HCT116 (cell line): ENCODE measurements around the gene SEMA3C. TPM values are rescaled to one million over a fixed set of nuclear protein-coding genes. Genes with fewer than 3 reads are reported as not detected.

ENCODE experiments used
- ATAC-seq: fragments of 200-7000 bp; cut with Tn5 transposase; 2 replicates; pipeline ENCODE4 v1.9.1; 2020; ENCODE audit warnings: mild to moderate bottlenecking, moderate library complexity
- BruUV-seq: library from RNA; stranded (reverse); fragments of 400-500 nt; replicated peaks from 2 replicates; lab custom pipeline; 2021; lab: Mats Ljungman, UMichigan
- CTCF ChIA-PET: fragments of 300-600 bp; sonication (Branson Sonifier 250); formaldehyde crosslinking; loops from one replicate; lab custom pipeline; 2021; ENCODE audit warnings: antibody characterized with exemption; lab: Charles Lee
- POLR2A ChIA-PET: fragments of 300-600, 350-600 bp; sonication (Branson Sonifier 250); formaldehyde crosslinking; loops from one replicate; lab custom pipeline; 2021; ENCODE audit warnings: antibody characterized with exemption; lab: Charles Lee
- RAD21 ChIA-PET, 2 experiments: fragments of 300-600 bp; sonication (Branson Sonifier 250); formaldehyde crosslinking; loops; one replicate each; lab custom pipeline; 2023; ENCODE audit warnings: low total read pairs in 2 of 2; ENCODE audit not compliant: uncharacterized antibody in 2 of 2, unreplicated experiment in 2 of 2, low non-redundant PET in 1 of 2; lab: Charles Lee
- DNase-seq: peaks from one replicate; pipeline ENCODE4 v3.0.0-alpha.2; 2010; ENCODE audit warnings: low read depth, low spot score
- H2AFZ ChIP-seq: fragments of 200-600 bp; shearing (Covaris generic), sonication (generic); 2 replicates; pipeline ENCODE4 v1.6.1; 2017; ENCODE audit warnings: low read depth, mixed run types, mixed read lengths, antibody characterized with exemption, low read length; ENCODE audit not compliant: poor library complexity, severe bottlenecking
- H3K27ac ChIP-seq: 2 replicates; pipeline ENCODE4 v1.5.1; 2012; ENCODE audit warnings: low read depth, low read length
- H3K27me3 ChIP-seq: fragments of 200-600 bp; sonication (generic); 2 replicates; pipeline ENCODE4 v1.6.1; 2016; ENCODE audit warnings: mixed run types, low read length, mixed read lengths; ENCODE audit not compliant: insufficient read depth
- H3K36me3 ChIP-seq, 2 experiments: fragments of 200-500 bp in 1 of 2; fragments of 200-600 bp in 1 of 2; sonication (Bioruptor generic) in 1 of 2; sonication (generic) in 1 of 2; 2 replicates each; pipeline versions ENCODE4 v1.5.1 to v1.6.1; 2014 to 2016; ENCODE audit warnings: low read length in 2 of 2, inconsistent platforms in 1 of 2, mixed read lengths in 1 of 2, mixed run types in 1 of 2; ENCODE audit not compliant: insufficient read depth in 2 of 2, control insufficient read depth in 1 of 2
- H3K4me1 ChIP-seq, 2 experiments: fragments of 200-600 bp in 1 of 2; sonication (generic) in 1 of 2; 2 replicates each; pipeline versions ENCODE4 v1.5.1 to v1.6.1; 2012 to 2017; ENCODE audit warnings: low read length in 2 of 2, inconsistent platforms in 1 of 2, mild to moderate bottlenecking in 1 of 2, mixed read lengths in 1 of 2, mixed run types in 1 of 2, moderate library complexity in 1 of 2; ENCODE audit not compliant: insufficient read depth in 2 of 2, control insufficient read depth in 1 of 2
- H3K4me2 ChIP-seq: fragments of 200-600 bp; sonication (generic); 2 replicates; pipeline ENCODE4 v1.6.1; 2017; ENCODE audit warnings: mixed run types, low read length, mixed read lengths
- H3K4me3 ChIP-seq, 2 experiments: fragments of 200-600 bp in 1 of 2; sonication (generic) in 1 of 2; replicated peaks in 1 of 2; 2 replicates each; pipeline ENCODE4 v1.5.1; 2011 to 2016; ENCODE audit warnings: low read length in 2 of 2, control low read depth in 1 of 2, low read depth in 1 of 2, mild to moderate bottlenecking in 1 of 2, mixed read lengths in 1 of 2, mixed run types in 1 of 2
- H3K79me2 ChIP-seq: fragments of 200-600 bp; sonication (generic); 2 replicates; pipeline ENCODE4 v1.6.1; 2017; ENCODE audit warnings: mild to moderate bottlenecking, mixed run types, low read length, moderate library complexity, mixed read lengths; ENCODE audit not compliant: insufficient read depth
- H3K9ac ChIP-seq: fragments of 200-600 bp; sonication (generic); 2 replicates; pipeline ENCODE4 v1.6.1; 2016; ENCODE audit warnings: low read length, mixed read lengths
- H3K9me2 ChIP-seq: fragments of 200-600 bp; sonication (generic), shearing (Covaris generic); 2 replicates; pipeline ENCODE4 v1.6.1; 2017; ENCODE audit warnings: mixed run types, mild to moderate bottlenecking, moderate library complexity; ENCODE audit not compliant: insufficient read depth
- H3K9me3 ChIP-seq, 2 experiments: fragments of 200-500 bp in 1 of 2; fragments of 200-600 bp in 1 of 2; sonication (Bioruptor generic) in 1 of 2; sonication (generic) in 1 of 2; 2 replicates each; pipeline ENCODE4 v1.6.1; 2014 to 2017; ENCODE audit warnings: low read length in 2 of 2, mixed read lengths in 2 of 2, inconsistent platforms in 1 of 2, low read depth in 1 of 2, mild to moderate bottlenecking in 1 of 2, mixed run types in 1 of 2, moderate library complexity in 1 of 2; ENCODE audit not compliant: control insufficient read depth in 1 of 2, insufficient read depth in 1 of 2
- H4K20me1 ChIP-seq: fragments of 200-600 bp; sonication (generic), shearing (Covaris generic); 2 replicates; pipeline ENCODE4 v1.6.1; 2017; ENCODE audit warnings: mixed run types, mild to moderate bottlenecking, moderate library complexity; ENCODE audit not compliant: insufficient read depth
- ATF3 ChIP-seq: IDR thresholded peaks from 2 replicates; pipeline ENCODE4 v1.6.1; 2012
- CBX3 ChIP-seq: IDR thresholded peaks from 2 replicates; pipeline ENCODE4 v1.6.1; 2012; ENCODE audit warnings: low read depth
- CEBPB ChIP-seq: IDR thresholded peaks from 2 replicates; pipeline ENCODE4 v1.6.1; 2012; ENCODE audit warnings: low read depth
- ELF1 ChIP-seq: IDR thresholded peaks from 2 replicates; pipeline ENCODE4 v1.6.1; 2012; ENCODE audit warnings: low read depth, borderline replicate concordance
- FOSL1 ChIP-seq: IDR thresholded peaks from 2 replicates; pipeline ENCODE4 v1.6.1; 2012; ENCODE audit warnings: low read depth
- JUND ChIP-seq: IDR thresholded peaks from 2 replicates; pipeline ENCODE4 v1.6.1; 2012
- MAX ChIP-seq: IDR thresholded peaks from 2 replicates; pipeline ENCODE4 v1.6.1; 2012
- RAD21 ChIP-seq: IDR thresholded peaks from 2 replicates; pipeline ENCODE4 v1.6.1; 2012; ENCODE audit warnings: low read depth, mild to moderate bottlenecking
- REST ChIP-seq: IDR thresholded peaks from 2 replicates; pipeline ENCODE4 v1.6.1; 2012; ENCODE audit warnings: low read depth
- SIN3A ChIP-seq: IDR thresholded peaks from 2 replicates; pipeline ENCODE4 v1.6.1; 2012; ENCODE audit warnings: low read depth
- SP1 ChIP-seq: IDR thresholded peaks from 2 replicates; pipeline ENCODE4 v1.6.1; 2012; ENCODE audit warnings: low read depth
- SRF ChIP-seq: IDR thresholded peaks from 2 replicates; pipeline ENCODE4 v1.6.1; 2012; ENCODE audit warnings: low read depth
- TCF7L2 ChIP-seq: IDR thresholded peaks from 2 replicates; pipeline ENCODE4 v1.7.0; 2011; ENCODE audit warnings: borderline replicate concordance, inconsistent platforms; ENCODE audit not compliant: insufficient read depth, insufficient read length; ENCODE audit errors: extremely low read depth
- ZBTB33 ChIP-seq: IDR thresholded peaks from 2 replicates; pipeline ENCODE4 v1.6.1; 2011; ENCODE audit warnings: mild to moderate bottlenecking, low read length, moderate library complexity; ENCODE audit not compliant: insufficient replicate concordance; ENCODE audit errors: extremely low read depth
- ZNF274 ChIP-seq: fragments of 200-500 bp; sonication (Bioruptor generic); IDR thresholded peaks from 2 replicates; pipeline ENCODE4 v1.6.1; 2014; ENCODE audit warnings: mild to moderate bottlenecking, low read depth, low read length, inconsistent platforms
- intact Hi-C: fragments of 100-400 bp; cut with micrococcal nuclease; formaldehyde crosslinking; loops from 2 replicates; pipeline ENCODE4 v1.10.0; 2022
- total RNA-seq: library from RNA; stranded (reverse); gene quantifications from one replicate; pipeline ENCODE4 v1.2.1, GENCODE V29; 2021; ENCODE audit not compliant: unreplicated experiment

The SEMA3C gene
- total RNA-seq, 1 experiment from 2014 or later, result 25.3 TPM

- no peak for TF ChIP-seq JUND
- no peak for TF ChIP-seq TCF7L2
- TF ChIP-seq, all 23 proteins: peak for 0
Observed at GRCh38 chr7:80871228-80871627, 47.6 kb downstream of the SEMA3C start (continued).

GRCh38 chr7:80870813-80871212, 48.0 kb downstream of the SEMA3C start:
- intact Hi-C loops, result no loop called here
- Histone ChIP-seq H3K27me3 (no peaks in the 10 kb centered on the region), H3K4me3 (no peak overlapping the region), H3K9ac (no peak overlapping the region), H3K9me2 (no peaks in the 10 kb centered on the region; the same call in 1 of the 2 replicates), H3K79me2 (no peaks in the 10 kb centered on the region), H4K20me1 (no peaks in the 10 kb centered on the region), H3K9me3 (no peaks in the 10 kb centered on the region), H3K4me2 (no peak overlapping the region), H2AFZ (no peak overlapping the region), H3K36me3 (no peaks in the 10 kb centered on the region), H3K4me1 (peaks cover 11 to 20% of the 10 kb centered on the region in 2 experiments), H3K27ac (no peak overlapping the region)
- no peak for TF ChIP-seq SRF
- no peak for TF ChIP-seq JUND
- no peak for TF ChIP-seq MAX
- no peak for TF ChIP-seq ATF3
- no peak for TF ChIP-seq CBX3
- no peak for TF ChIP-seq ELF1
- TF ChIP-seq ZNF274, result no peak
- TF ChIP-seq SIN3A, result no peak
- no peak for TF ChIP-seq ZBTB33
- no peak for TF ChIP-seq RAD21
- TF ChIP-seq REST, result no peak
- TF ChIP-seq SP1, result no peak
- no peak for TF ChIP-seq FOSL1
- no peak for TF ChIP-seq CEBPB
- no peak for TF ChIP-seq TCF7L2
- ChIA-PET RAD21 (no interaction called here), CTCF (no interaction called here), POLR2A (no interaction called here)
- DNase-seq (no peak), ATAC-seq (no peak)
- no TSS peak for BruUV-seq
